WTC11 (cell line): ENCODE results near the gene RSRC1. TPM values are rescaled to one million over a fixed set of nuclear protein-coding genes. Genes with fewer than 3 reads are reported as not detected.

ENCODE experiments used
- ATAC-seq: fragments of 200-7000 bp; cut with Tn5 transposase; 2 replicates; pipeline ENCODE4 v1.10.0; 2021; ENCODE audit warnings: mild to moderate bottlenecking, moderate library complexity
- CTCF ChIA-PET: fragments of 300-600 bp; sonication (Branson Sonifier 250); formaldehyde crosslinking; loops from one replicate; lab custom pipeline; 2021; ENCODE audit warnings: antibody characterized with exemption; lab: Charles Lee
- POLR2A ChIA-PET: fragments of 350-600 bp; sonication (Branson Sonifier 250); formaldehyde crosslinking; loops from one replicate; lab custom pipeline; 2021; ENCODE audit warnings: antibody characterized with exemption; lab: Charles Lee
- DNase-seq: peaks from one replicate; pipeline ENCODE4 v3.0.0; 2021; ENCODE audit warnings: low spot score
- H3K27ac Mint-ChIP-seq: 2 replicates; pipeline ENCODE4 v1.8.0; 2021; ENCODE audit warnings: mixed read lengths
- H3K27me3 Mint-ChIP-seq: 2 replicates; pipeline ENCODE4 v1.8.0; 2021; ENCODE audit warnings: low read depth, mild to moderate bottlenecking, moderate library complexity, mixed read lengths
- H3K36me3 Mint-ChIP-seq: 2 replicates; pipeline ENCODE4 v1.8.0; 2021; ENCODE audit warnings: mixed read lengths
- H3K4me1 Mint-ChIP-seq: 2 replicates; pipeline ENCODE4 v1.8.0; 2022; ENCODE audit warnings: mixed read lengths
- H3K4me3 Mint-ChIP-seq: 2 replicates; pipeline ENCODE4 v1.8.0; 2021; ENCODE audit warnings: mild to moderate bottlenecking, moderate library complexity, mixed read lengths
- H3K9me3 Mint-ChIP-seq: 2 replicates; pipeline ENCODE4 v1.8.0; 2021; ENCODE audit warnings: mixed read lengths
- CBFB ChIP-seq: sonication (generic); formaldehyde crosslinking; IDR thresholded peaks from 2 replicates; pipeline ENCODE4 v1.8.1; 2022; ENCODE audit warnings: mild to moderate bottlenecking, low read depth, missing genetic modification reagents
- CTCF ChIP-seq: fragments of 200-600 bp; IDR thresholded peaks from 2 replicates; pipeline ENCODE4 v1.8.0; 2022; ENCODE audit warnings: antibody characterized with exemption
- ESRRA ChIP-seq: sonication (generic); formaldehyde crosslinking; IDR thresholded peaks from 2 replicates; pipeline ENCODE4 v1.8.1; 2022; ENCODE audit warnings: mild to moderate bottlenecking, missing genetic modification reagents, borderline replicate concordance
- GRHL2 ChIP-seq: fragments of 250-450 bp; sonication (Bioruptor Pico); IDR thresholded peaks from 2 replicates; pipeline ENCODE4 v1.8.0; 2022; ENCODE audit warnings: mild to moderate bottlenecking, moderate library complexity; ENCODE audit not compliant: insufficient replicate concordance, severe bottlenecking
- HMGA2 ChIP-seq: fragments of 250-450 bp; sonication (Bioruptor Pico); IDR thresholded peaks from 2 replicates; pipeline ENCODE4 v1.4.0; 2021; ENCODE audit warnings: mild to moderate bottlenecking, moderate library complexity
- IRF1 ChIP-seq: sonication (generic); formaldehyde crosslinking; IDR thresholded peaks from 2 replicates; pipeline ENCODE4 v1.8.0; 2023; ENCODE audit warnings: missing genetic modification reagents
- MXD4 ChIP-seq: fragments of 250-450 bp; sonication (Bioruptor Pico); IDR thresholded peaks from 2 replicates; pipeline ENCODE4 v1.8.0; 2021; ENCODE audit warnings: mild to moderate bottlenecking, moderate library complexity, borderline replicate concordance
- NFYB ChIP-seq: sonication (generic); formaldehyde crosslinking; conservative IDR thresholded peaks from 2 replicates; pipeline ENCODE4 v1.8.0; 2022; ENCODE audit warnings: low read depth, missing genetic modification reagents
- ZMAT4 ChIP-seq: fragments of 250-450 bp; sonication (Bioruptor Pico); IDR thresholded peaks from 2 replicates; pipeline ENCODE4 v1.9.0; 2021; ENCODE audit warnings: mild to moderate bottlenecking
- ZNF396 ChIP-seq: fragments of 250-450 bp; sonication (Bioruptor Pico); IDR thresholded peaks from 2 replicates; pipeline ENCODE4 v1.8.0; 2021; ENCODE audit warnings: mild to moderate bottlenecking, moderate library complexity, borderline replicate concordance
- total RNA-seq: library from RNA; stranded (reverse); gene quantifications from 3 replicates; pipeline ENCODE4 v1.2.3, GENCODE V29; 2021
- TF ChIP-seq, protein P1 (sequence below): sonication (generic); formaldehyde crosslinking; IDR thresholded peaks from 2 replicates; pipeline ENCODE4 v1.8.1; 2022; ENCODE audit warnings: mild to moderate bottlenecking, missing genetic modification reagents, moderate library complexity, borderline replicate concordance
- TF ChIP-seq, protein P2 (sequence below): sonication (generic); formaldehyde crosslinking; IDR thresholded peaks from 2 replicates; pipeline ENCODE4 v1.8.0; 2022; ENCODE audit warnings: mild to moderate bottlenecking, missing genetic modification reagents
- TF ChIP-seq, protein P3 (sequence below): sonication (generic); formaldehyde crosslinking; IDR thresholded peaks from 2 replicates; pipeline ENCODE4 v1.8.0; 2023; ENCODE audit warnings: mild to moderate bottlenecking, missing genetic modification reagents
- TF ChIP-seq, protein P4 (sequence below): fragments of 250-450 bp; sonication (Bioruptor Pico); IDR thresholded peaks from 2 replicates; pipeline ENCODE4 v1.8.0; 2021; ENCODE audit warnings: mild to moderate bottlenecking

RSRC1 gene
- total RNA-seq, 1 experiment from 2014 or later = 21.3 TPM

GRCh38 chr3:158095111-158095813 lies 14.6 kb upstream of the RSRC1 start:
- peaks cover 39% of the 10 kb centered on the region for H3K4me1 Mint-ChIP-seq
- no peaks in the 10 kb centered on the region for H3K36me3 Mint-ChIP-seq
- H3K27me3 Mint-ChIP-seq = peaks cover 99% of the 10 kb centered on the region
- POLR2A ChIA-PET = interaction anchor here (0.6 to 1.4 kb wide), 4 partner anchors 15 to 1114 kb away, joined by 3 to 5 read pairs (median 4); partner anchors contain the start of gene RSRC1
- peak overlapping the region; percentile 70 for H3K4me3 Mint-ChIP-seq
- ATAC-seq = peak; percentile 13
- TF ChIP-seq, protein P1, sequence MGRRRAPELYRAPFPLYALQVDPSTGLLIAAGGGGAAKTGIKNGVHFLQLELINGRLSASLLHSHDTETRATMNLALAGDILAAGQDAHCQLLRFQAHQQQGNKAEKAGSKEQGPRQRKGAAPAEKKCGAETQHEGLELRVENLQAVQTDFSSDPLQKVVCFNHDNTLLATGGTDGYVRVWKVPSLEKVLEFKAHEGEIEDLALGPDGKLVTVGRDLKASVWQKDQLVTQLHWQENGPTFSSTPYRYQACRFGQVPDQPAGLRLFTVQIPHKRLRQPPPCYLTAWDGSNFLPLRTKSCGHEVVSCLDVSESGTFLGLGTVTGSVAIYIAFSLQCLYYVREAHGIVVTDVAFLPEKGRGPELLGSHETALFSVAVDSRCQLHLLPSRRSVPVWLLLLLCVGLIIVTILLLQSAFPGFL (CRISPR knock-in tag) = no peak
- no peak for TF ChIP-seq CTCF
- peak; percentile 40 for DNase-seq
- no peaks in the 10 kb centered on the region for H3K9me3 Mint-ChIP-seq
- CTCF ChIA-PET = interaction anchor here (0.7 to 1.7 kb wide), 7 partner anchors 10 to 339 kb away, joined by 3 to 8 read pairs (median 7); partner anchors contain the start of gene RSRC1
- H3K27ac Mint-ChIP-seq = no peak overlapping the region

DNA sequence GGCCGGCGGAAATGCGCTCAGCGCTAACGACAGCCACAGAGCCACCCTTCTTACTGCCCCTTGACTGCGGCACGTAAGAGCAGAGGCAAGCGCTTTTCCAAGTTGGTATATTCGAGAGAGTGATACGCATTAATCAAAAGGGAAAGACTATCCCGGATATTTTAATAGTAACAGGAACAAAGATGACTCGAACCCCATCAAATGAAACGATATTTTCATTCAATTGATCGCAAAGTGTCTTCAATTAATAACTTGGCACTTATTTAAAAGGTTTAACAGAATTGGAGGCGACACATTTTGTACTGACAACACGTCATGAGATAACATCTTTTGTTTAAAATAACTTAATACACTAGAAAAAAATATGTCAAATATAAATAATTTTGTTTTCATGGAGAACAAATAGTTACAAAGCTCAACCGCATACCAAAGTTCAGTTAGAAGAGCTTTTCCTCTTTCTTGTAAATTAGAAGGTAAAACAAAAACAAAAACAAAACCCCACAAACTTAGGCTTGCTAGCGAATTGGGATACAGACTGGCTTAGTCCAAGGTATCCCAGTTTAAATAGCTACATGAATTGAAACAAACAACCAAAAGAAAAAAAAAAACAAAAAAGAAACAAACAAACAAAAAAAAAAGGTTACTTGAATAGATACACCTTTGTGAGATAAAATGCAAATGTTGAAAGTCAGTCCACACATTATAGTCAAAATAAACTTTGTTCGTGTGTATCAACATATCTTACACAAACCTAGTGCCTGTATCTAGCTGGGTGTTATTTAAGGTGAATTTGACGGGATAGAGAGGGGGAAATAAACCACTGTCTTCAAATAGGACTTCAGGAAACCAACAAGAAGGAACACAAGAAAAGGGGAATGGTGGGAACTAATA lies 13.8 kb upstream of the RSRC1 start:
- ATAC-seq (no peak), DNase-seq (no peak)
- no peaks in the 10 kb centered on the region for H3K9me3 Mint-ChIP-seq
- ChIA-PET CTCF (interaction anchor here (1.0 to 1.4 kb wide), 3 partner anchors 14 to 23 kb away, joined by 3 to 8 read pairs (median 3); partner anchors contain the start of gene RSRC1), POLR2A (interaction anchor here (0.6 to 1.4 kb wide), 2 partner anchors 11 to 14 kb away, joined by 3 to 4 read pairs; partner anchors contain the start of gene RSRC1)
- no peak overlapping the region for H3K27ac Mint-ChIP-seq
- H3K4me3 Mint-ChIP-seq = peak overlapping the region; percentile 70
- TF ChIP-seq, protein P2, sequence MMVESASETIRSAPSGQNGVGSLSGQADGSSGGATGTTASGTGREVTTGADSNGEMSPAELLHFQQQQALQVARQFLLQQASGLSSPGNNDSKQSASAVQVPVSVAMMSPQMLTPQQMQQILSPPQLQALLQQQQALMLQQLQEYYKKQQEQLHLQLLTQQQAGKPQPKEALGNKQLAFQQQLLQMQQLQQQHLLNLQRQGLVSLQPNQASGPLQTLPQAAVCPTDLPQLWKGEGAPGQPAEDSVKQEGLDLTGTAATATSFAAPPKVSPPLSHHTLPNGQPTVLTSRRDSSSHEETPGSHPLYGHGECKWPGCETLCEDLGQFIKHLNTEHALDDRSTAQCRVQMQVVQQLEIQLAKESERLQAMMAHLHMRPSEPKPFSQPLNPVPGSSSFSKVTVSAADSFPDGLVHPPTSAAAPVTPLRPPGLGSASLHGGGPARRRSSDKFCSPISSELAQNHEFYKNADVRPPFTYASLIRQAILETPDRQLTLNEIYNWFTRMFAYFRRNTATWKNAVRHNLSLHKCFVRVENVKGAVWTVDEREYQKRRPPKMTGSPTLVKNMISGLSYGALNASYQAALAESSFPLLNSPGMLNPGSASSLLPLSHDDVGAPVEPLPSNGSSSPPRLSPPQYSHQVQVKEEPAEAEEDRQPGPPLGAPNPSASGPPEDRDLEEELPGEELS (CRISPR knock-in tag) = no peak
- TF ChIP-seq ZMAT4 (CRISPR knock-in tag) (no peak), NFYB (CRISPR knock-in tag) (no peak), HMGA2 (no peak), MXD4 (CRISPR knock-in tag) (no peak), IRF1 (CRISPR knock-in tag) (no peak), CBFB (CRISPR knock-in tag) (no peak), GRHL2 (CRISPR knock-in tag) (no peak), ZNF396 (CRISPR knock-in tag) (no peak), ESRRA (CRISPR knock-in tag) (no peak)
- TF ChIP-seq, protein P3, sequence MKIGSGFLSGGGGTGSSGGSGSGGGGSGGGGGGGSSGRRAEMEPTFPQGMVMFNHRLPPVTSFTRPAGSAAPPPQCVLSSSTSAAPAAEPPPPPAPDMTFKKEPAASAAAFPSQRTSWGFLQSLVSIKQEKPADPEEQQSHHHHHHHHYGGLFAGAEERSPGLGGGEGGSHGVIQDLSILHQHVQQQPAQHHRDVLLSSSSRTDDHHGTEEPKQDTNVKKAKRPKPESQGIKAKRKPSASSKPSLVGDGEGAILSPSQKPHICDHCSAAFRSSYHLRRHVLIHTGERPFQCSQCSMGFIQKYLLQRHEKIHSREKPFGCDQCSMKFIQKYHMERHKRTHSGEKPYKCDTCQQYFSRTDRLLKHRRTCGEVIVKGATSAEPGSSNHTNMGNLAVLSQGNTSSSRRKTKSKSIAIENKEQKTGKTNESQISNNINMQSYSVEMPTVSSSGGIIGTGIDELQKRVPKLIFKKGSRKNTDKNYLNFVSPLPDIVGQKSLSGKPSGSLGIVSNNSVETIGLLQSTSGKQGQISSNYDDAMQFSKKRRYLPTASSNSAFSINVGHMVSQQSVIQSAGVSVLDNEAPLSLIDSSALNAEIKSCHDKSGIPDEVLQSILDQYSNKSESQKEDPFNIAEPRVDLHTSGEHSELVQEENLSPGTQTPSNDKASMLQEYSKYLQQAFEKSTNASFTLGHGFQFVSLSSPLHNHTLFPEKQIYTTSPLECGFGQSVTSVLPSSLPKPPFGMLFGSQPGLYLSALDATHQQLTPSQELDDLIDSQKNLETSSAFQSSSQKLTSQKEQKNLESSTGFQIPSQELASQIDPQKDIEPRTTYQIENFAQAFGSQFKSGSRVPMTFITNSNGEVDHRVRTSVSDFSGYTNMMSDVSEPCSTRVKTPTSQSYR (CRISPR knock-in tag) = no peak
- TF ChIP-seq, protein P4, sequence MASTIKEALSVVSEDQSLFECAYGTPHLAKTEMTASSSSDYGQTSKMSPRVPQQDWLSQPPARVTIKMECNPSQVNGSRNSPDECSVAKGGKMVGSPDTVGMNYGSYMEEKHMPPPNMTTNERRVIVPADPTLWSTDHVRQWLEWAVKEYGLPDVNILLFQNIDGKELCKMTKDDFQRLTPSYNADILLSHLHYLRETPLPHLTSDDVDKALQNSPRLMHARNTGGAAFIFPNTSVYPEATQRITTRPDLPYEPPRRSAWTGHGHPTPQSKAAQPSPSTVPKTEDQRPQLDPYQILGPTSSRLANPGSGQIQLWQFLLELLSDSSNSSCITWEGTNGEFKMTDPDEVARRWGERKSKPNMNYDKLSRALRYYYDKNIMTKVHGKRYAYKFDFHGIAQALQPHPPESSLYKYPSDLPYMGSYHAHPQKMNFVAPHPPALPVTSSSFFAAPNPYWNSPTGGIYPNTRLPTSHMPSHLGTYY (CRISPR knock-in tag) = no peak
- TF ChIP-seq, all 79 proteins: peak for 0
- H3K36me3 Mint-ChIP-seq = no peaks in the 10 kb centered on the region
- H3K27me3 Mint-ChIP-seq = peaks cover 99% of the 10 kb centered on the region
- peaks cover 42% of the 10 kb centered on the region for H3K4me1 Mint-ChIP-seq
